GM21528 (cell line): Measurements from ENCODE around the gene OGDH.

ENCODE experiments used
- ATAC-seq: cut with Tn5 transposase; IDR thresholded peaks from one replicate; pipeline ENCODE4 v1.9.1; 2021; ENCODE audit warnings: mild to moderate bottlenecking, moderate library complexity; ENCODE audit not compliant: unreplicated experiment, low FRiP score

The OGDH gene

GRCh38 chr7:44636041-44636584, 29.7 kb downstream of the OGDH start:
- no peak for ATAC-seq

GRCh38 chr7:44636926-44637325, 30.5 kb downstream of the OGDH start:
- no peak for ATAC-seq

DNA sequence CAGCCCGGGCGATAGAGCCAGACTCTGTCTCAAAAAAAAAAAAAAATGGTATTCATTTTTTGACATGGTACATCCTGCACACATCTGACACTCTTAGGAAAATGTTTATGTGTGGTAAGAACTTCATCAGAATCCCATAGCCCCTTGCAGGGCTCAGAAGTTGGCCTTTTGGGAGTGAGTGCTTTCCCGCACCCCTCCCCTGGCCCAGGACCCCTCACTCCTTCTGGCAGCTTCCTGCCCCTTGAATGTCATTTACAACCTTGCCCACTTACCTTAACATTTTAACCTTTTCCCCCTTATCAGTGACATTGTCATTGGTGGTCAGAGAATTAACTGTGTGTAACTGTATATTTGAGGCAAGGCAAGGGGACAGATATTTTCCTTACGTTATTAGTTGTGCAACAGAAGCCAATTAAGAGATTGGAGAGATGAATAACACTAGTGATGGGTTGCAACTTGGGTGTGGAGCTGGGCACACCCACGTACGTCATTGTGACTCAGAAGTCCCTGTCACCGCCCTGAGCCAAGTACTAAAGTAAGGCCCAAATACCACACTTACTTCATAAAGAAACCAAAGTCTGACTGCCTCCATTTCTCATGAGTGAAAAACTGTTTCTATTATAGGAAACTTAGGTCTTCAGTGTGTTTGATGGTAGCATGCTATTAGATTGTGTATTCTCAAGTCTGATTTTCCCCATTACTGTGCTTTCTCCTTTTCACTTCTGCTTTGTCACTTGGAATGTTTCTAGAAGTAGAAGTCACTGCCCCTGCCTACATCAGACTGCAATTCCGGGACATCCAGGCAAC, 31.6 kb downstream of the OGDH start:
- peak; percentile 42 for ATAC-seq

GRCh38 chr7:44638611-44639557, 32.5 kb downstream of the OGDH start:
- ATAC-seq = peak; percentile 75

- ATAC-seq = no peak
Observed at GRCh38 chr7:44639671-44640321, 33.4 kb downstream of the OGDH start.

GRCh38 chr7:44643206-44643605, 36.8 kb downstream of the OGDH start:
- no peak for ATAC-seq

DNA sequence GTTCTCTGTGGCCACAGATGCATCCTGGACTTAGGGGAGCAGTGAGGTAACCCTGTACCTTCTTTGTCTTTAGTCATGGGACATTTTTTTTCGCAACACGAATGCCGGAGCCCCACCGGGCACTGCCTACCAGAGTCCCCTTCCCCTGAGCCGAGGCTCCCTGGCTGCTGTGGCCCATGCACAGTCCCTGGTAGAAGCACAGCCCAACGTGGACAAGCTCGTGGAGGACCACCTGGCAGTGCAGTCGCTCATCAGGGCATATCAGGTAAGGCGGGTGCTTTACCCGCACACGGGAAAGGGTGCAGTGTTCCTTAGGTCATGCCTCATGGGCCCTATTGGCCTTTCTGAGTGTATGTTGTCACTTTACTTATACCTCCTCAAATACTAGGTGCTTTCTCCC, 38.8 kb downstream of the OGDH start:
- ATAC-seq = no peak

GRCh38 chr7:44645696-44646095, 39.3 kb downstream of the OGDH start:
- ATAC-seq = no peak

GRCh38 chr7:44646176-44646920, 39.9 kb downstream of the OGDH start:
- ATAC-seq = no peak

GRCh38 chr7:44646921-44647636, 40.7 kb downstream of the OGDH start:
- no peak for ATAC-seq

DNA sequence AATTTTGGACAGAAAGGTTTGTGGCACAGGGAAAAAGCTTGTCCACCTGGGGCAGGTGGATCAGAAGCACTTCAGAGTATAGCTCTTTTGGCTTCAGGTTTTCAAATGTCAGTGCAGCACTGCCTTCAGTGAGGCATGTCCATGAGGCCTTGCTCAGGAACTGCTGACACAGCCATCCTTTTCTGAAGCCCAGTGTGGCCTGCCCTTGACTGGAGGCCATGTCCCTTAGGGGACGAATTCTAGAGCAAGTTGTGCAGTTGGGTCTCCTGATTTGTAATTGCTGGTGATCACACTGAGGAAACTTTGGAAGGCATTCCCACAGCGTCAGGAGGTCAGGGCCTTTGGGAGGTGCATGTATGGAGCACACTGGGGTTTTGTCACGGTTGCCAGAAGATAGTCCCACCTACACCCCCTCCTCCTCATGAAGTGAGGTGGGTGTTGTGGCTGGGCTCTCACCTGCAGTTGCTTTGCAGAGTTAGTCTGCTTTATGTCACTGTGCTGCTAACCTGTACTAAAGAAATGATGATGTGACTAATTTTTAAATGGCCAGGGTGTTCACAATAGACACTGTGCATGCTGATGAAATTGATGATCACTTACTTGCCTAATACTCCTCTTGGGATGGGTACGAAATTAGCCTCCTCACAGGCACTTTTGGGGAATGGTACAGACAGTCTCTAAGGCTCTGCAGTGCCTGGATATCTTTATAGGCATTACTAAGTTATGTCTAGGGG, 41.7 kb downstream of the OGDH start:
- no peak for ATAC-seq

DNA sequence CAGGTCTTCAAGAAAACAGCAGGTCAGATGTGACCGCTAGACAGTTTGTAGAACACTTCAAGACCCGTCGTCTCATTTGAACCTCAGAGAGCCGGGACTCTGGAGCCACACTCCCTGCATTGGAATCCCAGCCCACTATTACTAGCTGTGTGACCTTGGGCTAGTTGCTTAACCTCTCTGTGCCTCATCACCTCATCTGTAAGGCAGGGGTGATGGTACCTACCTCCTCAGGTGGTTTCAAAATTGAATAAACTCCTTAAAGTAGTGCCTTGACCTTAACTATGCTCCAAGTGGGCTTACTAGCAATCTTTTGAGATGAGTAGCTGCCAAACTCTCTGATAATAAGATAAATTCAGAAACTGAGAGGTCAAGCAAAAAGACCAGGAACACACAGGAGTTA, 43.8 kb downstream of the OGDH start:
- no peak for ATAC-seq

- no peak for ATAC-seq
Observed at GRCh38 chr7:44650772-44651171, 44.3 kb downstream of the OGDH start.

DNA sequence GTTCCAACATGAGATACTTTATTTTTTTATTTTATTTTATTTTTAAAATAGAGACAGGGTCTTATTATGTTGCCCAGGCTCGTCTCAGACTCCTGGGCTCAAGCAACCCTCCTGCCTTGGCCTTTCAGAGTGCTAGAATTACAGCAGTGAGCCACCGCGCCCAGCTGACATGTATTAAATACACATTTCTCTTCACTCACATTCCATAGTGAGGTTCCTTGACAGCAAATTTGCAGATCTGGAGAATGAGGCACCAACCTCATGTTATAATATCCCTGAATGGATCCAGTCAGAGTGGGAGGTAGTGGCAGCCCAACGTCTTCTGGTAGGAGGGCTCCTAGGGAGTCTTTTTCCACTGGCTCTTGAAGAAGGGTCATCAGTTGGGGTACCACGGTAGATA, 46.1 kb downstream of the OGDH start:
- no peak for ATAC-seq

GRCh38 chr7:44654255-44654796, 47.9 kb downstream of the OGDH start:
- ATAC-seq = no peak

GRCh38 chr7:44655341-44655740, 48.9 kb downstream of the OGDH start:
- no peak for ATAC-seq

- ATAC-seq = no peak
Observed at GRCh38 chr7:44658979-44659378, 52.6 kb downstream of the OGDH start.

DNA sequence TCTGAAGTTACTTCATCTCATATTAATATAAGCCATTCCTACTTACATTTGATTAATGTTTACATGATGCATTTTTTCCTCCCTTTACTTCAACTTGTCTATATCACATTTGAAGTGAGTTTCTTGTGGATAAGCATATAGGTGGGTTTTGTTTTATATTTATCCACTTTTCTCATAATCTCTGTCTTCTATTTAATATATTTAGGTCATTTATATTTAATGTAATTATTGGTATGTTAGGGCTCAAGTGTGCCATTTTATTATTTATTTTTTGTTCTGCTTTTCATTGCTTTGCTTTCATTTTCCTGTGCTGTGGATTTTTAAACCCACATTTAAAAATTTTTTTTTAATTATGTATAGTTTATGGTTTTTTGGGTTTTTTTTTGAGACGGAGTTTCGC, 54.8 kb downstream of the OGDH start:
- ATAC-seq = no peak
